ENCODE data around the gene SIN3A.
"Not testable (repeated sequence)": the region's sequence is repeated elsewhere in the genome, so short reads cannot be mapped to it uniquely, and the experiment has no call there.

Gene SIN3A

GRCh38 chr15:75353604-75354003 is 97.9 kb downstream of the SIN3A start:
- no peak for DNase-seq

DNA sequence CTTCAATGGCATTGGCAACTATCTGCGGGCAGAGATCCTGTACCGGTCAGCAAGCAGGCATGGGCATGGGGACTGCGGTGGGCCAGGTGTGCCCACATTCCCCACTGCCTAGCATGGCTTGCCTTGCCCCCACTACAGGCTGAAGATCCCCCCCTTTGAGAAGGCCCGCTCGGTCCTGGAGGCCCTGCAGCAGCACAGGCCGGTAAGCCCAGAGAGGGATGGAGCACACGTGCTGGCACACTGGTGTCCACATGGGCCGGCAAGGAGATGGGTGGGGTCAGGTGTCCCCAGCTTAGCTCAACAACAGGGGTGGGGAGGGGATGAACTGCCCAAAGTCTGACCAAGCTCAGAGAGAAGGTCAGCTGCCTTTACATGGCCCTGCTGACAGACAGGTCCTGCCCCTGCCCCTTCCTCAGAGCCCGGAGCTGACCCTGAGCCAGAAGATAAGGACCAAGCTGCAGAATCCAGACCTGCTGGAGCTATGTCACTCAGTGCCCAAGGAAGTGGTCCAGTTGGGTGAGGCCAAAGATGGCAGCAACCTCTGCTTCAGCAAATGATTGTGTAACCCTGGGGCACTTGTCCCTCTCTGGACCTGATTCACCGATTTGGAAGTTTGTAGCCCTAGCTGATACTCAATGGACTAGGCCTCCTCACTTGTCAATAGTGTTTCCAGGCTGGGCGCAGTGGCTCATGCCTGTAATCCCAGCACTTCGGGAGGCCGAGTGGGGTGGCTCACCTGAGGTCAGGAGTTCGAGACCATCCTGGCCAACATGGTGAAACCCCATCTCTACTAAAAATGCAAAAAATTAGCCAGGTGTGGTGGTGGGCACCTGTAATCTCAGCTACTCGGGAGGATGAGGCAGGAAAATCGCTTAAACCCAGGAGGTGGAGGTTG is 99.1 kb downstream of the SIN3A start:
- no peak for DNase-seq

- DNase-seq: no peak
Measured at GRCh38 chr15:75350601-75351361, 100.7 kb downstream of the SIN3A start.

- no peak for DNase-seq
Measured at GRCh38 chr15:75349851-75350588, 101.5 kb downstream of the SIN3A start.

DNA sequence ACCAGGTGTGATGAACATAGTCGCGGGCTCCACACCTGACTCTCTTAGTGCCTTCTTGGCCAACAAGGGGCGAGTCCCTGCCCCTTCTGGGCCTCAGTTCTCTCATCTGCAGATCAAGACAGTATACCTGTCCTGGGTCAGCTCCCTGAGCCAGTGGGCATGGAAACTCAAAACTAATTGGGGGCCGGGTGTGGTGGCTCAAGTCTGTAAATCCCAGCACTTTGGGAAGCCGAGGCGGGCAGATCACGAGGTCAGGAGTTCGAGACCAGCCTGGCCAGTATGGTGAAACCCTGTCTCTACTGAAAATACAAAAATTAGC is 102.2 kb downstream of the SIN3A start:
- DNase-seq: not testable (repeated sequence)

DNA sequence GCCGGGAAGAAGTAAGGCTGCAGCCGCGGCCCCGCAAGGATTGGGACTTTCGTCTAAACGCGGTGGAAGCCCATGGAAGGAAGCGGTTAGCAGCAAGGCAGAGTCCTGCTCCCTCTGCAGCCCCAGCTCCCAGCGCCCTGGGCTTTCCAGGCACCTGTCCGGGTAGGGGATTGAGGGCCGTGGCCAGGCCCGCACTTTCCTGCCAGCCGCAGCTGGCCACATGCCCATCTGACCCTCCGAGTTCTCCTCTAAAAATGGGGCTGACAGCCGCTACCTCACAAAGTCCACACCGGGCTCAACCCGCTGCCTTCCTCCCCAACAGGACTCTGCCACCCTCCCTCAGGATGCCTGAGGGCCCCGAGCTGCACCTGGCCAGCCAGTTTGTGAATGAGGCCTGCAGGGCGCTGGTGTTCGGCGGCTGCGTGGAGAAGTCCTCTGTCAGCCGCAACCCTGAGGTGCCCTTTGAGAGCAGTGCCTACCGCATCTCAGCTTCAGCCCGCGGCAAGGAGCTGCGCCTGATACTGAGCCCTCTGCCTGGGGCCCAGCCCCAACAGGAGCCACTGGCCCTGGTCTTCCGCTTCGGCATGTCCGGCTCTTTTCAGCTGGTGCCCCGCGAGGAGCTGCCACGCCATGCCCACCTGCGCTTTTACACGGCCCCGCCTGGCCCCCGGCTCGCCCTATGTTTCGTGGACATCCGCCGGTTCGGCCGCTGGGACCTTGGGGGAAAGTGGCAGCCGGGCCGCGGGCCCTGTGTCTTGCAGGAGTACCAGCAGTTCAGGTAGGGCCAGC is 102.7 kb downstream of the SIN3A start:
- DNase-seq: no peak

DNA sequence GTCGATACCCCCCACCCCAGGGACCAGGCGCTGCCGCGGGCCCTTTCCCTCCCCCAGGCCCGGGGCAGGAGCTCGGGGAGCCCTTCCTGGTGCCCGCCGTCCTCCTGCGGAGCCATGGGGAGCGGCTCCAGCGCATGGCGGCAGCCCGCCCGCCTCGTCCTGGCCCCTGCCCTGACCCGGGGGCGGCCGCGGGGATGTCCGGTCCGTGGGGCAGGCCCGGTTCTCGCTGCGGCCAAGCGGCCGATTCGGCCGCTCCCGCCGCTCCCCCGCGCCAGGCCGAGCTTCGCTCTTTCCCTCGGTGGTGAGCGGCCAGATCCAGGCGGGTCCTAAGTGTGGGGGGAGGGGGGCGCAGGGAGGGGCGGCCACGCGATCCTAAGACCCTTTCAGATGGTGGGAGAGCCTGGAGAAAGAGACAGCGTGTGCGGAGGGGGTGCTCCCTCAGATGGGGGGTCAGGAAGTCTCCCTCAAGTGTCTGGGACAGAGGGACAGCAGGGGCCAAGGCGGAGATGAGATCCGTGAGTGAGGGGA is 103.4 kb downstream of the SIN3A start:
- DNase-seq: no peak

DNA sequence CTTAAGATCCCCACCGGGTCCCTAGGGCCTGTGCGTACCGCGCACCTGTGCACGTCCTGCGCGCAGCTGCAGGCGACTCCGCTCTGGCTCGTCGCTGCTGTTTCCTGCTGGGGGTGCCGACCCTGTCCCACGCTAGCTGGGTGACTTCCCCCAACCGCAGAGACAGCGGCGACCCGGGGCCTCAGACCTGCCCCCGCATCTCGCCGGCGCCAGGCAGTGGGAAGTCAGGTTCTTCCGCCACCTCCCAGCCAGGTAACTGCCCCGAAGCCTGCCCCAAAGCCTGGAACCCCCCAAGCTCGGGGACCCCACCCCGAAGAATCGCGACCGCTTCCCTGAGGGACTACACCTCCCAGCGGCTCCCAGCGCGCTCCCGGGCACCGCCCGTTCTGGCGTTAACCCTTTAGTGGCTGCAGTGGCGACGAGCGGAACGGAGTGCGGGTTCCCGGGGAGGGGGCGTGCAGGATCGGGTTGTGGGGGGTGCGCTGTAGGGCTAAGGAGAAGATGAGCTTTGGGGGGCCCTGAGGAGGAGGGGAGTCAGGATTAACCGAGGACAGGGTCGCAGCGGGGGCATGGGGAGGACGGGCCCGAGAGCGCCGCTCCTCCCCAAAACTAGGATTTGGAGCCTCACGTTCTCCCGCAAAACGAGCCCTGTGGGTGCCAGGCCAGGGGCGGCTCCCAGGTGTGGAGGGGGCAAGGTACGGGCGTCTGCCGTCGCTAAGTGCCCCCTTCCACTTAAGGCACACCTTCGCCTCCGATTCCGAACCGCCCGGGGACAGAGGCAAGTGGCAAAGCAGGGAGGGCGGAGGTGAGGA is 104.1 kb downstream of the SIN3A start:
- DNase-seq: no peak

DNA sequence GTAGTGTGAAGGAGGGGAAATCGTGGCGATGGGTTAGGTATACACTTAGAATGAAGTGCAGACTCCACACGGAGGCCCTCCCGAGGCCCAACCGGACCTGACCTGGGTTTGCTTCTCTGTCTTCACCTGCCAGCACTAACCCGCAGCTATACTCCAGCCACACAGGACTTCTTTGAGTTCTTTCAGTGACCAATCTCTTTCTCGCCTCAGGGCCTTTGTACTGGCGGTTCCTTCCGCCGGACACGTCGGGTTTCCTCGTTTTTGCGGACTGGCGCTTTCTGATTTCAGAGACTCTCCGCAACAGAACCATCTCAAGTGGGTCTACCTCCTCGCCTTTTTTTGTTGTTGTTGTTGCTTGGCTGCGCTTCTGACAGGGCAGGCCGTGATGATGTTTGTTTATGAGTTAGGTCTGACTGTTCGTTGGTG is 104.7 kb downstream of the SIN3A start, which contains the start of gene NEIL1:
TSS of gene NEIL1 (plus strand) at position 244 of the 426 bp plus-strand sequence. CDS start 1,867 bp downstream, outside the sequence.
- DNase-seq: no peak

DNA sequence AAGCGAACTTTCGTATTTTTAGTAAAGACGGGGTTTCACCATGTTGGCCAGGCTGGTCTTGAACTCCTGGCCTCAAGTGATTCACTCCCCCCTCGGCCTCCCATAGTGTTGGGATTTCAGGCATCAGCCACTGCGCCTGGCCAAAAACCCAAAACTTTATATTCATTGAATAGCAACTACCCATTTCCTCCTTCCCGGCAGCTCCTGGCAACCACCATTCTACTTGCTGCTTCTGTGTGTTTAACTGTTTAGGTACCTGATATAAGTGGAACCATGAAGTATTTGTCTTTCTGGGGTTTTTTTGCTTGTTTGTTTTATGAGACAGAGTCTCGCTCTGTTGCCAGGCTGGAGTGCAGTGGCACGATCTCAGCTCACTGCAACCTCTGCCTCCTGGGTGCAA is 107.5 kb downstream of the SIN3A start:
- not testable (repeated sequence) for DNase-seq

DNA sequence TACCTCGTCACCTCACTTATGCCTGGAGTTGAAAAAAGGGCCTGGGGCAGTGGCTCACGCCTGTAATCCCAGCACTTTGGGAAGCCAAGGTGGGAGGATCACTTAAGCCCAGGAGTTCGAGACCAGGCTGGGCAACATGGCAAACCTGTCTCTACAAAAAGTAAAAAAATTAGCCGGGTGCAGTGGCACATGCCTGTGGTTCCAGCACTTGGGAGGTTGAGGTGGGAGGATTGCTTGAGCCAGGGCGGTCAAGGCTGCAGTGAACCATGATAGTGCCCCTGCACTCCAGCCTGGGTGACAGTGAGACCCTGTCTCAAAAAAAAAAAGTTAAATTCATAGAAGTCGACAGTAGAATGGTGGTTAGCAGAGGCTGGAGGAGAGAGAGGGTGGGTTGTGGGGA is 109.3 kb downstream of the SIN3A start:
- no peak for DNase-seq

DNA sequence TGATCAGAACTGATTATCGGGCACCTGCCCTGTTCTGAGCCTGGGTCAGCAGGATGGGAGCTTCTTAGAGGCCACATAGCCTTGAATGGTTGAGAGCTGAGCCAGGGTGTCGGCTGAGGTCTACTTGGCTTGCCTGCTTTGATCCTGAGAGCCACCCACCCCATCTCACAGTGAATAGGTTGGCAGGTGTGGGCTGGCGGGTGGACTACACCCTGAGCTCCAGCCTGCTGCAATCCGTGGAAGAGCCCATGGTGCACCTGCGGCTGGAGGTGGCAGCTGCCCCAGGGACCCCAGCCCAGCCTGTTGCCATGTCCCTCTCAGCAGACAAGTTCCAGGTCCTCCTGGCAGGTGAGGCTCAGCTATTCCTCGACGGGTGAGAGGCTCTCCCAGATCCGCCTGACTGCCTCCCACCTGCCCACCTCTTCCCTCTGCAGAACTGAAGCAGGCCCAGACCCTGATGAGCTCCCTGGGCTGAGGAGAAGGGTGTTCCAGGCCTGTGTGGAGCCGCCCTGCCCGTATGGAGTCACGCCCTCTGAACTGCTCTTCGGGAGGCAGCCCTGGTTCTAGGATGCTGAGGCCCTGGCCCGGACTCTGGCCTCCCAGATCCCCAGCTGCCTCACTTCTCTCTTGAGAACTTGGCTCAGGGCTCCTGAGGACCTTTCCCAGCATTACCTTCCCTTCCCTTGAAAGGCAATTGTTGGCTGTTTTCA is 111.8 kb downstream of the SIN3A start:
- DNase-seq: no peak

DNA sequence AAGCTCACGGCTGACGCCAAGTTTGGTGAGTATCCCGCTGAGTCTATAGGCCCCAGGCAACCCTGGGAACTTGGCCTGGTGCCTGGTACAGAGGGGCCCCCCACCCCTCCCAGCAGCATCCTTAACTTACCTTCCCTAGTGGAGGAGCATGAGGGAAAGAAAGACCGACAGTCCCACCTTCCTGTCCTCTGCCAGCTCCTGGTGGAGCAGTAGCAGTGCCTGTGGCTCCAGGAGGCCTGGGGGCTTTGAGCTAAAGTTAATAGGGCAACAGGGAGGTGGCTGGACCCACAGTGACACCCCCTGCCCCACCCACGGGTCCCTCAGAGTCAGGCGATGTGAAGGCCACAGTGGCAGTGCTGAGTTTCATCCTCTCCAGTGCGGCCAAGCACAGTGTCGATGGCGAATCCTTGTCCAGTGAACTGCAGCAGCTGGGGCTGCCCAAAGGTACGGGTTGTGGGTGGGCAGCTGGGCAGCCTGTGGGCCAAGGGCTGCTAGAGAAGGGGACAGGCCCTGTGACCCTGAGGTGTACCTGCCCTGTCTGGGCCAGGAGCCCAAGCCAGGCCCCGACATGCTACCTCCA is 112.7 kb downstream of the SIN3A start:
- no peak for DNase-seq

- peak; percentile 89 for DNase-seq
Measured at GRCh38 chr15:75335705-75336355, 115.7 kb downstream of the SIN3A start, which contains the start of gene COMMD4. Gene COMMD4 (plus strand): TSS chr15:75336063. CDS start chr15:75336090, 27 bp downstream.

- DNase-seq: no peak
Measured at GRCh38 chr15:75335313-75335704, 116.2 kb downstream of the SIN3A start.

DNA sequence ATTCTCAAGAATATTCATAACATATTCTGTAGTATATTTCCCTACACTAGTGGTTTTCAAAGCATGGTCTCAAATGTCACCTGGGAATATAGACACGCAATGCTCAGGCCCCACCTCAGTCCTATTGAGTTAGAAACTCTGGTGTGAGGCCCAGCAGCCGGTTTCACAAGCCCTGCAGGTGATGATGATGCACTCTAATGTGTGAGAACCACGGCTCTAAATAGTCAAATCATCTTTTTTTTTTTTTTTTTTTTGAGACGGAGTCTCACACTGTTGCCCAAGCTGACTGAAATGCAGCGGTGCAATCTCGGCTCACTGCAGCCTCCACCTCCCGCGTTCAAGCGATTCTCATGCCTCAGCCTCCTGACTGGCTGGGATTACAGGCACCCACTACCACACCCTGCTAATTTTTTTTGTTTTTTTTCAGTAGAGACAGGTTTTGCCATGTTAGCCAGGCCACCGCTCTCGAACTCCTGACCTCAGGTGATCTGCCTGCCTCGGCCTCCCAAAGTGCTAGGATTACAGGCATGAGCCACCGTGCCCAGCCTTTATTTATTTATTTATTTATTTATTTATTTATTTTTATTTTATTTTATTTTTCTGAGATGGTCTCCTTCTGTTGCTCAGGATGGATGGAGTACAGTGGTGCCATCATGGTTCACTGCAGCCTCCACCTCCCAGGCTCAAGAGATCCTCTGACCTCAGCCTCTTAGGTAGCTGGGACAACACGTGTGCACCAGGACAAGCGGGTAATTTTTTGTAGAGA is 117.7 kb downstream of the SIN3A start:
- DNase-seq: not testable (repeated sequence)

DNA sequence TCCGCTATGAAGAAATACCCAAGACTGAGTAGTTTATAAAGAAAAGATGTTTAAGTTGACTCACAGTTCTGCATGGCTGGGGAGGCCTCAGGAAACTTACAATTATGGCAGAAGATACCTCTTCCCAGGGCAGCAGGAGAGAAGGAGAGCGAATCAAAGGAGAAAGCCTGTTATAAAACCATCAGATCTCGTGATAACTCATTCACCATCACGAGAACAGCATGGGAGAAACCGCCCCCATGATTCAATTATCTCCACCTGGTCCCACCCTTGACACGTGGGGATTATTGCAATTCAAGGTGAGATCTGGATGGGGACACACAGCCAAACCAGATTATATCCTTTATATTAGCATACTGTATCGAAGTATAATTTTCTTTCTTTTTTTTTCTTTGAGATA is 119.4 kb downstream of the SIN3A start:
- not testable (repeated sequence) for DNase-seq

GRCh38 chr15:75329571-75329970 is 121.9 kb downstream of the SIN3A start:
- no peak for DNase-seq

Measured in NCI-H1092 (cell line).